Measurements from ENCODE around the gene FSTL1. TPM values are rescaled to one million over a fixed set of nuclear protein-coding genes. Genes with fewer than 3 reads are reported as not detected.

The FSTL1 gene
- total RNA-seq, 1 donor from 2014 or later, result 142 TPM

- TF ChIP-seq, protein P1, sequence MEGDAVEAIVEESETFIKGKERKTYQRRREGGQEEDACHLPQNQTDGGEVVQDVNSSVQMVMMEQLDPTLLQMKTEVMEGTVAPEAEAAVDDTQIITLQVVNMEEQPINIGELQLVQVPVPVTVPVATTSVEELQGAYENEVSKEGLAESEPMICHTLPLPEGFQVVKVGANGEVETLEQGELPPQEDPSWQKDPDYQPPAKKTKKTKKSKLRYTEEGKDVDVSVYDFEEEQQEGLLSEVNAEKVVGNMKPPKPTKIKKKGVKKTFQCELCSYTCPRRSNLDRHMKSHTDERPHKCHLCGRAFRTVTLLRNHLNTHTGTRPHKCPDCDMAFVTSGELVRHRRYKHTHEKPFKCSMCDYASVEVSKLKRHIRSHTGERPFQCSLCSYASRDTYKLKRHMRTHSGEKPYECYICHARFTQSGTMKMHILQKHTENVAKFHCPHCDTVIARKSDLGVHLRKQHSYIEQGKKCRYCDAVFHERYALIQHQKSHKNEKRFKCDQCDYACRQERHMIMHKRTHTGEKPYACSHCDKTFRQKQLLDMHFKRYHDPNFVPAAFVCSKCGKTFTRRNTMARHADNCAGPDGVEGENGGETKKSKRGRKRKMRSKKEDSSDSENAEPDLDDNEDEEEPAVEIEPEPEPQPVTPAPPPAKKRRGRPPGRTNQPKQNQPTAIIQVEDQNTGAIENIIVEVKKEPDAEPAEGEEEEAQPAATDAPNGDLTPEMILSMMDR (IDR thresholded peaks at IDR 0.05; ENCODE audit: insufficient read depth, low read length, poor library complexity, severe bottlenecking), result no peak
- Histone ChIP-seq H3K27me3 (ENCODE audit: control insufficient read depth, insufficient read depth, low read length) (no peaks in the 10 kb centered on the region), H3K4me3 (ENCODE audit: low read depth, low read length) (no peak overlapping the region), H3K36me3 (ENCODE audit: control insufficient read depth, insufficient read depth, low read length) (no peaks in the 10 kb centered on the region)
- DNase-seq (ENCODE audit: low read depth), result no peak
Observed at GRCh38 chr3:120477781-120478180, 27.0 kb upstream of the FSTL1 start.

GRCh38 chr3:120475722-120476377 lies 25.1 kb upstream of the FSTL1 start:
- peak; percentile 10 for DNase-seq (ENCODE audit: low read depth)
- Histone ChIP-seq H3K36me3 (ENCODE audit: control insufficient read depth, insufficient read depth, low read length) (no peaks in the 10 kb centered on the region), H3K4me3 (ENCODE audit: low read depth, low read length) (no peak overlapping the region), H3K27me3 (ENCODE audit: control insufficient read depth, insufficient read depth, low read length) (no peaks in the 10 kb centered on the region)
- TF ChIP-seq, protein P1 (IDR thresholded peaks at IDR 0.05; ENCODE audit: insufficient read depth, low read length, poor library complexity, severe bottlenecking), result no peak

DNA sequence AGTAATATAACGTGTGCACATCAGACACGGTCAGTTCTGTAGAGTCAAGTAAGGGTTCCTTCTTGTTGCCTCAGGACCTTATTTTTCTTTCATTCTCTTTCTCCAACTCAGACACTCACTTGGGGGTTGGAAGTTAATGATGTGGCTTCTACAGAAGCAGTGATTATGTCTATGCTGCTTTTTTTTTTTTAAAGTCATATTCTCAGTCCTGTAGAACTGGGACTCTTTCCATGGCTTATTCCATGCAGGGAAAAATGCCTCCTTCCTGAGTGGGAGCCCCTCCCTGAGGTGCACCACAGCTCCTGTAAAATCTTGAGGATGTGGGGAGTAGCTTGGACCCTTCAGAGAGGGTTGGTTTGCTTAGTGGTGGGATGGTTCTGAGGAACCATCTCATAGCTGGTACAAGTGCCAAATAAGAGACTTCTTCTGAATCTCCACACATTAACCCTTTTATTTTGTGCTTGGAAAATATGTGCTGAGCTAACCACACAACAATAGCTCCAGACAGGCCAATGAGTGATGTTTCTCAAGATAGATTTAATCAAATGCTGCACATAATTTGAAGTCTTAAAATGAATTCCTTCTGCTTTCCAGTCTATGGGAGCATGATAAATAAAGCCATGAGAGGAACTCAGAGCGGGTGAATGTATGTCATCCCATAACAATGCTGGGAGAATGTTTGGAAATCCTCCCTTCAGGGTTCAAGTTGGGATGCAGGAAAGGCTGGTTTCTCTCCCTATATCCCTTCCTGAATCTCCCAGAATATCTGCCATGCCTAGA lies 23.3 kb upstream of the FSTL1 start:
- Histone ChIP-seq H3K27me3 (ENCODE audit: control insufficient read depth, insufficient read depth, low read length) (no peaks in the 10 kb centered on the region), H3K36me3 (ENCODE audit: control insufficient read depth, insufficient read depth, low read length) (no peaks in the 10 kb centered on the region), H3K4me3 (ENCODE audit: low read depth, low read length) (no peak overlapping the region)
- TF ChIP-seq, protein P1 (IDR thresholded peaks at IDR 0.05; ENCODE audit: insufficient read depth, low read length, poor library complexity, severe bottlenecking), result no peak
- DNase-seq (ENCODE audit: low read depth), result no peak

DNA sequence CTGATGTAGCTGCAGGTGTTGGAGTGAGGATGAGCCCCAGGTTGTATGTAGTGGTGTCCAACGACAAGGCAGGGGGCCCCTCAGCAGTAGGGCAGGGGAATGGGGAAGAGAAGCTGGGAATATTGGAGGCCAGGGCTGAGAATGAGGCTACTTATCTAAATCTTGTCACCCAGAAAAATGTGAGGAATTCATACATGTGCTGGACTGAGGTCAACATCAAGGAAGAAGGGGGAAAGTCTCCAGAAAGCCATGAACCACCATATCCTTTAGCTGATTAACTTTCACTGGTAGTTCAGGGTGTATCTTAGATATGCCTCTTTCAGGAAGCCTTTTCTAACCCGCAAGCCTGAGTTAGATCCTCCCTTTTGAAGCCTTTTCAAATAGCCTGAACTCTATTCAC lies 22.6 kb upstream of the FSTL1 start:
- TF ChIP-seq, protein P1 (IDR thresholded peaks at IDR 0.05; ENCODE audit: insufficient read depth, low read length, poor library complexity, severe bottlenecking), result no peak
- H3K36me3 ChIP-seq (ENCODE audit: control insufficient read depth, insufficient read depth, low read length), result no peaks in the 10 kb centered on the region
- H3K27me3 ChIP-seq (ENCODE audit: control insufficient read depth, insufficient read depth, low read length), result no peaks in the 10 kb centered on the region
- no peak for DNase-seq (ENCODE audit: low read depth)
- H3K4me3 ChIP-seq (ENCODE audit: low read depth, low read length), result no peak overlapping the region

- Histone ChIP-seq H3K36me3 (ENCODE audit: control insufficient read depth, insufficient read depth, low read length) (no peaks in the 10 kb centered on the region), H3K4me3 (ENCODE audit: low read depth, low read length) (no peak overlapping the region), H3K27me3 (ENCODE audit: control insufficient read depth, insufficient read depth, low read length) (no peaks in the 10 kb centered on the region)
- TF ChIP-seq, protein P1 (IDR thresholded peaks at IDR 0.05; ENCODE audit: insufficient read depth, low read length, poor library complexity, severe bottlenecking), result no peak
- DNase-seq (ENCODE audit: low read depth), result no peak
Observed at GRCh38 chr3:120472121-120472844, 21.5 kb upstream of the FSTL1 start.

All from kidney epithelial cell (primary cell).